ENCODE measurements around the gene PPP2R2B. TPM values are rescaled to one million over a fixed set of nuclear protein-coding genes. Genes with fewer than 3 reads are reported as not detected.

Gene PPP2R2B
- total RNA-seq, 1 experiment from 2014 or later: not detected

GRCh38 chr5:146595088-146595487 lies 283.5 kb downstream of the PPP2R2B start:
- no peak for DNase-seq (ENCODE audit: low read depth, low spot score)
- Histone ChIP-seq H3K9me2 (ENCODE audit: insufficient read depth) (no peaks in the 10 kb centered on the region), H3K4me1 (ENCODE audit: control insufficient read depth in 1 of 2, insufficient read depth in 2 of 2, low read length in 2 of 2) (no peaks in the 10 kb centered on the region), H4K20me1 (ENCODE audit: insufficient read depth) (no peaks in the 10 kb centered on the region), H3K4me3 (replicated peaks in 1 of 2; ENCODE audit: low read depth in 1 of 2, low read length in 2 of 2) (no peak overlapping the region), H3K27me3 (ENCODE audit: insufficient read depth, low read length) (peaks cover 36% of the 10 kb centered on the region), H3K36me3 (ENCODE audit: control insufficient read depth in 1 of 2, insufficient read depth in 2 of 2, low read length in 2 of 2) (no peaks in the 10 kb centered on the region), H3K4me2 (ENCODE audit: low read length) (no peak overlapping the region), H3K9me3 (ENCODE audit: control insufficient read depth in 1 of 2, insufficient read depth in 1 of 2, low read depth in 1 of 2, low read length in 2 of 2) (no peaks in the 10 kb centered on the region), H3K9ac (ENCODE audit: low read length) (no peak overlapping the region), H2AFZ (ENCODE audit: low read depth, low read length, poor library complexity, severe bottlenecking) (no peak overlapping the region), H3K27ac (ENCODE audit: low read depth, low read length) (no peak overlapping the region), H3K79me2 (ENCODE audit: insufficient read depth, low read length) (no peaks in the 10 kb centered on the region)
- TF ChIP-seq YY1 (IDR thresholded peaks at IDR 0.05; ENCODE audit: extremely low read depth, insufficient replicate concordance, low read depth, low read length): no peak
- no peak for TF ChIP-seq EZH2 (IDR thresholded peaks at IDR 0.05)
- peak; percentile 37 for TF ChIP-seq RAD21 (IDR thresholded peaks at IDR 0.05; ENCODE audit: low read depth)
- TF ChIP-seq CTCF (IDR thresholded peaks at IDR 0.05 in 2 of 3, conservative IDR thresholded peaks at IDR 0.05 in 1 of 3; ENCODE audit: borderline replicate concordance in 1 of 3, insufficient read depth in 1 of 3, low read depth in 2 of 3, low read length in 2 of 3): peak in 2 of 3 experiments; percentile 6 to 10; a peak in 1 of 6 replicates
- no peak for TF ChIP-seq ZBTB33 (IDR thresholded peaks at IDR 0.05; ENCODE audit: extremely low read depth, insufficient replicate concordance, low read length)
- no TSS peak for BruUV-seq (replicated peaks)
- ChIA-PET POLR2A (no interaction called here), RAD21 (ENCODE audit: low non-redundant PET in 1 of 2, low total read pairs in 2 of 2, uncharacterized antibody in 2 of 2, unreplicated experiment in 2 of 2) (no interaction called here), CTCF (no interaction called here)
- no peak; the same call in 1 of the 2 replicates for ATAC-seq
- intact Hi-C loops (cut with micrococcal nuclease): no loop called here
